Esophagus squamous epithelium (tissue), 4 donors: ENCODE measurements around the gene RAPGEF3.

Source experiments
- CTCF ChIP-seq, 6 experiments: fragments of 450-650 bp in 4 of 6; fragments of 200-600 bp in 2 of 6; sonication (generic) in 2 of 6; IDR thresholded peaks; one replicate each; pipeline ENCODE4 v1.5.1; 2016 to 2019; ENCODE audit warnings: antibody characterized with exemption in 6 of 6, mild to moderate bottlenecking in 4 of 6, moderate library complexity in 4 of 6
- POLR2A ChIP-seq, 4 donors: fragments of 450-650 bp; IDR thresholded peaks; one replicate each; pipeline ENCODE4 v1.6.1; 2017; ENCODE audit warnings: antibody characterized with exemption in 4 of 4, mild to moderate bottlenecking in 4 of 4, moderate library complexity in 3 of 4

- TF ChIP-seq CTCF (IDR thresholded peaks at IDR 0.05) = no peak
- no peak for TF ChIP-seq POLR2A (IDR thresholded peaks at IDR 0.05)
Observed at GRCh38 chr12:47711448-47711847, 47.2 kb downstream of the RAPGEF3 start.
